HEK293T (cell line): ENCODE results near the gene SLC32A1.

Experiments used
- CTCF ChIA-PET: fragments of 350-600 bp; formaldehyde crosslinking; extraction: SDS; loops from one replicate; lab custom pipeline; 2021; ENCODE audit warnings: antibody characterized with exemption, inconsistent platforms; lab: Yijun Ruan, JAX
- POLR2A ChIA-PET: fragments of 350-600 bp; formaldehyde crosslinking; extraction: SDS; loops from one replicate; lab custom pipeline; 2020; ENCODE audit warnings: antibody characterized with exemption, inconsistent platforms; lab: Yijun Ruan, JAX
- DNase-seq: peaks from one replicate; pipeline ENCODE4 v3.0.0; 2012; ENCODE audit warnings: mixed read lengths; ENCODE audit errors: extremely low spot score
- ARNT ChIP-seq: fragments of 450-650 bp; IDR thresholded peaks from 2 replicates; pipeline ENCODE4 v1.6.1; 2017; ENCODE audit warnings: mild to moderate bottlenecking
- BHLHE40 ChIP-seq: fragments of 450-650 bp; IDR thresholded peaks from 2 replicates; pipeline ENCODE4 v1.6.1; 2016; ENCODE audit warnings: mild to moderate bottlenecking, moderate library complexity, borderline replicate concordance
- CTBP1 ChIP-seq: fragments of 450-650 bp; IDR thresholded peaks from 2 replicates; pipeline ENCODE4 v1.6.1; 2016; ENCODE audit warnings: borderline replicate concordance
- ELF4 ChIP-seq: fragments of 450-650 bp; IDR thresholded peaks from 2 replicates; pipeline ENCODE4 v1.6.1; 2017; ENCODE audit warnings: antibody characterized with exemption
- FOXA1 ChIP-seq: fragments of 450-650 bp; IDR thresholded peaks from 2 replicates; pipeline ENCODE4 v1.6.1; 2016; ENCODE audit warnings: mild to moderate bottlenecking
- FOXK2 ChIP-seq: fragments of 450-650 bp; IDR thresholded peaks from 2 replicates; pipeline ENCODE4 v1.6.1; 2016; ENCODE audit warnings: mild to moderate bottlenecking
- FOXM1 ChIP-seq: fragments of 450-650 bp; IDR thresholded peaks from 2 replicates; pipeline ENCODE4 v1.6.1; 2017; ENCODE audit warnings: mild to moderate bottlenecking, borderline replicate concordance
- HDGF ChIP-seq: fragments of 450-650 bp; IDR thresholded peaks from 2 replicates; pipeline ENCODE4 v1.6.1; 2017; ENCODE audit warnings: antibody characterized with exemption, borderline replicate concordance
- L3MBTL2 ChIP-seq: fragments of 450-650 bp; conservative IDR thresholded peaks from 2 replicates; pipeline ENCODE4 v1.6.1; 2016; ENCODE audit warnings: mild to moderate bottlenecking
- LEF1 ChIP-seq: fragments of 450-650 bp; IDR thresholded peaks from 2 replicates; pipeline ENCODE4 v1.6.1; 2017; ENCODE audit warnings: mild to moderate bottlenecking, borderline replicate concordance
- NFRKB ChIP-seq: fragments of 450-650 bp; IDR thresholded peaks from 2 replicates; pipeline ENCODE4 v1.6.1; 2016; ENCODE audit warnings: mild to moderate bottlenecking, moderate library complexity
- SP1 ChIP-seq: fragments of 450-650 bp; IDR thresholded peaks from 2 replicates; pipeline ENCODE4 v1.6.1; 2017
- SUZ12 ChIP-seq: fragments of 450-650 bp; IDR thresholded peaks from 2 replicates; pipeline ENCODE4 v1.6.1; 2016; ENCODE audit warnings: mild to moderate bottlenecking
- TARDBP ChIP-seq: fragments of 450-650 bp; IDR thresholded peaks from 2 replicates; pipeline ENCODE4 v1.6.1; 2016
- ZNF384 ChIP-seq: fragments of 450-650 bp; IDR thresholded peaks from 2 replicates; pipeline ENCODE4 v1.6.1; 2016
- TF ChIP-seq, protein P1 (sequence below): fragments of 450-650 bp; IDR thresholded peaks from 2 replicates; pipeline ENCODE4 v1.6.1; 2016

The SLC32A1 gene

DNA sequence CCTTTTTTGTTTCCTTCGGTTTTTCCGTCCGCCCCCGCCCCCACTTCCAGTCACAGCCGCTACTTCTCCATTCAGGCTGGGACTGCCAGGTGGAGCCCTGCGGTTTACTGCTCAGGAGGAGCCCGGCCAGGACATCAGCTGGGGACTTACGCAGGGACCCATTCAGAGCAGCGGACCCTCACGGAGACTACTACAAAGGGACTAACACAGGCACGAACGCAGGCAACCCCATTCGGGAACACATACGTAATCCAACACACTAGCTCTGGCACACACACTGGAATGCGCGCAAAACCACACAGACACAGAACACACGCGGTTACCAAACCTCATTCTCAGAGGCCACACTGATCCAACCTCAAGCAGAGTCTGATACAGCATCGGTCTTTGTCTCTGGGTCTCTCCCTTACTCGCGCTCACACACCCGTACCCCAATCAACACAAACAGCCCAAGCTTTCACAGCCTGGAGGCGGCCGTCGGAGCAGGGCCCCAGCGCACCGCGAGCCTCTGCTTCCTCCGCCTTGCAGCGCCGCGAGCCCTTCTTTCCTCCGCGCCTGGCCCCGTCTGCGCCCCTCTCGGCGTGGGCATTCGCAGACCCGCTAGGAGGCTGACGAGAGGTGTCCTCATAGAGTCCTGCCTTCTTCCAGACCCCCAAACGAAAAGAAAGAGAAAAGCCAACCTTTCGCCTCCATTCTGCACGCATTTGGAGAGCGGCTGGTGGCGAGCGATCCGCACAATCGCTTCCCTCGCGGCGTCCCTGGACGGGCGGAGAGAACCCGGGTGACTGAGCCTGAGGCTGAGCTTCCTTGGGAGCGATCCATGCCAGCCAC is 1.1 kb upstream of the SLC32A1 start:
- POLR2A ChIA-PET = no interaction called here

DNA sequence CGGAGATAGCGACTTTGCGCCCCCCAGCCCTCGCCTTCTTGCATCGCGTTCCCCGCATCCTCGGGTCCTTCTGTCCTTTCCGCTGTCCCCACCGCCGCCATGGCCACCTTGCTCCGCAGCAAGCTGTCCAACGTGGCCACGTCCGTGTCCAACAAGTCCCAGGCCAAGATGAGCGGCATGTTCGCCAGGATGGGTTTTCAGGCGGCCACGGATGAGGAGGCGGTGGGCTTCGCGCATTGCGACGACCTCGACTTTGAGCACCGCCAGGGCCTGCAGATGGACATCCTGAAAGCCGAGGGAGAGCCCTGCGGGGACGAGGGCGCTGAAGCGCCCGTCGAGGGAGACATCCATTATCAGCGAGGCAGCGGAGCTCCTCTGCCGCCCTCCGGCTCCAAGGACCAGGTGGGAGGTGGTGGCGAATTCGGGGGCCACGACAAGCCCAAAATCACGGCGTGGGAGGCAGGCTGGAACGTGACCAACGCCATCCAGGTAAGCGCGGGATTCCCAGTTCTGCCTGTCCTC is 401 bp downstream of the SLC32A1 start:
- no peak for DNase-seq
- CTCF ChIA-PET = interaction anchor here (0.5 to 3.1 kb wide), 6 partner anchors 9 to 103 kb away, joined by 3 to 7 read pairs (median 3); no protein-coding TSS in a partner anchor
- TF ChIP-seq BHLHE40 = no peak
- 0 out of 2 replicates have a peak, but pooled peaks have one; percentile 34 for TF ChIP-seq SUZ12
- POLR2A ChIA-PET = interaction anchor here (1.2 kb wide), 1 partner anchor 66 kb away, joined by 3 read pairs; no protein-coding TSS in a partner anchor

More for the DNA sequence above, 1.1 kb upstream of the SLC32A1 start:
- CTCF ChIA-PET = interaction anchor here (0.6 to 3.1 kb wide), 2 partner anchors 65 to 74 kb away, joined by 3 to 7 read pairs; no protein-coding TSS in a partner anchor
- DNase-seq = no peak
- TF ChIP-seq ELF4 (no peak), LEF1 (no peak), BHLHE40 (no peak), TARDBP (no peak)

DNA sequence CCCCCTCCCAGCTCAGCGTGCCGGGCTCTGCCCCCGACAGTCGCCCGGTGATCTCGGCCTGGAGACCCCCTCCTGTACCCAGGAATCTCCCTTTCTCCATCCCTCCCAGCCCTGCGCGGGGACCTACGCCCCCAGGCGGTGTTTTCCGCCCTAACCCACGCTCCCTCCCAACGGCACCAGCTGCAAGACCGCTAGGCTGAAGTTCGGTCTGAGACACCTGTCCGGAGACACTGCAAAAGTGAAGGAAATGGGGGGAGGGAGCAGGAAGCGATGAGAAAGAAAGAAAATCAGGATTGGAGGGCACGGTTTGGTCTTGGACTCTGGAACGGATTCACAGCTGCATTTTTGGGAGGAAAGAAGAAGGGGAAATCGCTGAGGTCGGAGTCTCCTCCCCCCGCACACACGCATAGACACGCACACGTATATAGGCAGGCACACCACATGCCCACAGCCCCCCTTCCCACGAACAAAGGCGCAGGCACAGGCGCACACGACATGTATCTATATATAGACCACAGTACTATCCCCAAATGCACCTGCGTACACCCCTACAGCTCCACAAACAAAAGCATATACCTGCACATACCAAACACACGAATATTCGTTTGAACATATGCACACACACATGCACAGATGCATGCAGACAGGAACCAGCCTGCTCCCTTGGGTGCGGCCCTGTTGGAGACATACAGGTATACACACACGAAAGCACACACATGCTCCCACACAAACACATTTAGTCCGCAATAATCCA is 1.0 kb downstream of the SLC32A1 start:
- ChIA-PET CTCF (interaction anchor here (0.7 to 3.1 kb wide), 5 partner anchors 10 to 104 kb away, joined by 3 to 7 read pairs (median 3); no protein-coding TSS in a partner anchor), POLR2A (interaction anchor here (1.2 kb wide), 1 partner anchor 67 kb away, joined by 3 read pairs; no protein-coding TSS in a partner anchor)
- no peak for DNase-seq
- TF ChIP-seq BHLHE40 = no peak
- no peak for TF ChIP-seq TARDBP
- no peak for TF ChIP-seq LEF1
- no peak for TF ChIP-seq FOXA1
- no peak for TF ChIP-seq ZNF384
- TF ChIP-seq NFRKB = no peak
- no peak for TF ChIP-seq FOXM1
- TF ChIP-seq SP1 = no peak
- TF ChIP-seq ELF4 = no peak
- no peak for TF ChIP-seq CTBP1
- no peak for TF ChIP-seq L3MBTL2
- TF ChIP-seq ARNT = no peak
- no peak for TF ChIP-seq SUZ12
- no peak for TF ChIP-seq HDGF
- no peak for TF ChIP-seq FOXK2
- TF ChIP-seq, protein P1, sequence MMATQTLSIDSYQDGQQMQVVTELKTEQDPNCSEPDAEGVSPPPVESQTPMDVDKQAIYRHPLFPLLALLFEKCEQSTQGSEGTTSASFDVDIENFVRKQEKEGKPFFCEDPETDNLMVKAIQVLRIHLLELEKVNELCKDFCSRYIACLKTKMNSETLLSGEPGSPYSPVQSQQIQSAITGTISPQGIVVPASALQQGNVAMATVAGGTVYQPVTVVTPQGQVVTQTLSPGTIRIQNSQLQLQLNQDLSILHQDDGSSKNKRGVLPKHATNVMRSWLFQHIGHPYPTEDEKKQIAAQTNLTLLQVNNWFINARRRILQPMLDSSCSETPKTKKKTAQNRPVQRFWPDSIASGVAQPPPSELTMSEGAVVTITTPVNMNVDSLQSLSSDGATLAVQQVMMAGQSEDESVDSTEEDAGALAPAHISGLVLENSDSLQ = no peak

DNA sequence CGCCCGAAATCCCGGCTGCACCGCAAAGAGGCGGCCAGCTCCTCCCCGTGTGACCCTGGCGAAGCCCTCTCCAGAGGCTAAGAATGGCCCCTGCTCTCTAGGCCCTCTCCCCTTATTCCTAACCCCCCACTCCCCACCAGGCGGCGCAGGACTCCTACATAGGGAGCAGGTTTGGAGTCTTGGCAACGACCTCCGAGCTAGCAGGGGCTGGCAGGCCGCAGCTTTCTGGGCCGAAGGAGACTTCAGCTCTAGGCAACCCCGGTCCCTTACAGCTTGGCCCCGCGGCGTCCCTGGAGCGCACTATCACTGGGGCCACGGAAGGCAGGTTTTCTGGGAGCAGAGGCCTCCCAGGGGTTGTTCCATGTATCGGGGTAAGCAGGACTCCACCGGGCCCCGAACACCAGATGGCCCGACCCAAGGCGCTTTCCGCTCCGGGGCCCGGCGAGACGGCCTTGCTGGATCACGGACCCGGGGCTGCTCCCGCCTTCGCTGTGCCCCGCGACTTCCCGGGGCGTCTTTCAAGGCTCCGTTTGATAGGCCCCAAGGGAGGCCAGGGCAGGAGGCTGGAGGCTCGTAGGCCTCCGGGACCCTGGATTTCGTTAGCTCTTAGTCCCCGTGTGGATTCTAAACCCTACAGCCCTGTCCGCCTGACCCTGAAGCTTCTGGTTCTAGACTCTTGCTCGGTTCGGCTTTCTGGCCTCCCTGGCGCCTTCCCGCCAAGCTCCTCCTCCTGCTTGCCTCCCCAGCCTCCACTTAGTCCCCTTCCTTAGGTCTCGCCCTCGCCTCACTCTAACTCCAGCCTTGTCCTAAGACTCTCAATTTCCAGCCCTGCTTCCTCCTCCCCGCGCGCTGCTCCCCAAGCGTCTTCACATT is 1.9 kb downstream of the SLC32A1 start:
- TF ChIP-seq CTBP1 (no peak), FOXM1 (no peak), FOXA1 (no peak), L3MBTL2 (no peak), LEF1 (no peak), TARDBP (no peak), ELF4 (no peak), ZNF384 (no peak), SUZ12 (no peak), BHLHE40 (no peak), FOXK2 (no peak), ARNT (no peak), NFRKB (no peak), HDGF (no peak)
- TF ChIP-seq, protein P1 = no peak
- ChIA-PET CTCF (interaction anchor here (0.6 to 3.1 kb wide), 4 partner anchors 64 to 77 kb away, joined by 3 to 7 read pairs (median 3); no protein-coding TSS in a partner anchor), POLR2A (no interaction called here)
- DNase-seq = no peak

DNA sequence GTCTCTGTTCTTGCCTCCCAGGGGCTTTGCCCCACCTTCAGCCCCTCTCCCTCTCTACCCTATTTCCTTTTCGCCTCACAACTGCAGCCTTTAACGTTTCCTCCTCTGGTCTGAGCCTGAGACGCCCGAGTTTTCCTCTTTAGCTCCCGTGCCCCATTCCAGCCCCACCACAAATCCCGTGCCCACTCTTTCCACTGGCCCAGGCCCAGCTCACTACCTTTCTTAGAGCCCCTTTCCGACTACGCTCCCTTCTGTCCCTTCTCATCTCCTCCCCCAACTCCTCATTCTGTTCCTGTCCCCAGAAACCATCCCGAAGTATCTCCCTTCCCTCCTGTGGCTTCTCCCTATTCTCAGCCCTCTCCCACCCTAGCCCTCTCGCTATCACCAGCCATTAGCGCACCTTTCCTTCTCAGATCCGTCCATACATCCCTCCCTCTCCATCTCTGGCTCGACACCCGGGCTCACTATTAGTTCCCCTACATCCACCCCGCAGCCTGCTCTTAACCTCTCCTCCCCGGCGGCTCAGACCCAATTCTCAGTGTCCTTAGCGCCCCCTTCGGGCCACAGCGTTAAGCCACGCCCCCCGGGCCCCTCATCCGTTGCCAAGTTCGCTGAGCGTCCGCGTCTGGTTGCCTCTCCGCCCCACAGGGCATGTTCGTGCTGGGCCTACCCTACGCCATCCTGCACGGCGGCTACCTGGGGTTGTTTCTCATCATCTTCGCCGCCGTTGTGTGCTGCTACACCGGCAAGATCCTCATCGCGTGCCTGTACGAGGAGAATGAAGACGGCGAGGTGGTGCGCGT is 2.7 kb downstream of the SLC32A1 start:
- POLR2A ChIA-PET = no interaction called here
- TF ChIP-seq L3MBTL2 = no peak
- no peak for TF ChIP-seq BHLHE40
- TF ChIP-seq, protein P1 = no peak
- no peak for TF ChIP-seq LEF1
- TF ChIP-seq NFRKB = no peak
- TF ChIP-seq FOXK2 = no peak
- TF ChIP-seq TARDBP = no peak
- CTCF ChIA-PET = interaction anchor here (0.6 to 1.3 kb wide), 4 partner anchors 63 to 254 kb away, joined by 3 read pairs; partner anchors contain the start of gene RALGAPB
- no peak for DNase-seq
